ENCODE results near the gene GRIN2C.
A peak's percentile ranks its signal among the peaks of the same experiment; 100 is the strongest.

The GRIN2C gene

GRCh38 chr17:74818291-74818938, 41.3 kb downstream of the GRIN2C start:
- no peak for DNase-seq

GRCh38 chr17:74816905-74817620, 42.6 kb downstream of the GRIN2C start:
- no peak for DNase-seq

- no peak for DNase-seq
These were observed 43.9 kb downstream of the GRIN2C start for GRCh38 chr17:74815550-74816370.

GRCh38 chr17:74815067-74815466, 44.6 kb downstream of the GRIN2C start:
- DNase-seq, result no peak

- DNase-seq, result no peak
These were observed 45.2 kb downstream of the GRIN2C start for GRCh38 chr17:74814453-74814852.

- no peak for DNase-seq
These were observed 47.3 kb downstream of the GRIN2C start for GRCh38 chr17:74812109-74813009.

- DNase-seq, result no peak
These were observed 48.8 kb downstream of the GRIN2C start for GRCh38 chr17:74810699-74811485.

- no peak for DNase-seq
These were observed 50.8 kb downstream of the GRIN2C start for GRCh38 chr17:74808714-74809430.

- peak; percentile 71 to 79 for DNase-seq
These were observed 51.8 kb downstream of the GRIN2C start for GRCh38 chr17:74807925-74808324.

GRCh38 chr17:74807441-74807840, 52.2 kb downstream of the GRIN2C start:
- DNase-seq, result peak in 1 of 2 experiments; percentile 56

- no peak for DNase-seq
These were observed 53.4 kb downstream of the GRIN2C start for GRCh38 chr17:74806334-74806733.

- no peak for DNase-seq
These were observed 54.1 kb downstream of the GRIN2C start for GRCh38 chr17:74805591-74805991.

GRCh38 chr17:74804683-74805082, 55.0 kb downstream of the GRIN2C start:
- DNase-seq, result no peak

GRCh38 chr17:74803971-74804370, 55.7 kb downstream of the GRIN2C start:
- DNase-seq, result peak in 1 of 2 experiments; percentile 29

GRCh38 chr17:74803388-74803930, 56.2 kb downstream of the GRIN2C start:
- peak in 1 of 2 experiments; percentile 32 for DNase-seq

- DNase-seq, result no peak
These were observed 57.8 kb downstream of the GRIN2C start for GRCh38 chr17:74801896-74802295.

GRCh38 chr17:74800531-74800930, 59.2 kb downstream of the GRIN2C start:
- DNase-seq, result no peak

GRCh38 chr17:74799097-74799496, 60.6 kb downstream of the GRIN2C start:
- DNase-seq, result no peak

GRCh38 chr17:74798239-74798707, 61.4 kb downstream of the GRIN2C start:
- DNase-seq, result no peak

- DNase-seq, result no peak
These were observed 61.9 kb downstream of the GRIN2C start for GRCh38 chr17:74797824-74798223.

- DNase-seq, result no peak
These were observed 62.8 kb downstream of the GRIN2C start for GRCh38 chr17:74796866-74797265.
